ENCODE results near the gene KIRREL3. TPM values are rescaled to one million over a fixed set of nuclear protein-coding genes. Genes with fewer than 3 reads are reported as not detected.

Gene KIRREL3
- total RNA-seq, 5 donors from 2014 or later (not counting 1 experiment from before 2014, with no cell fraction given): not detected

DNA sequence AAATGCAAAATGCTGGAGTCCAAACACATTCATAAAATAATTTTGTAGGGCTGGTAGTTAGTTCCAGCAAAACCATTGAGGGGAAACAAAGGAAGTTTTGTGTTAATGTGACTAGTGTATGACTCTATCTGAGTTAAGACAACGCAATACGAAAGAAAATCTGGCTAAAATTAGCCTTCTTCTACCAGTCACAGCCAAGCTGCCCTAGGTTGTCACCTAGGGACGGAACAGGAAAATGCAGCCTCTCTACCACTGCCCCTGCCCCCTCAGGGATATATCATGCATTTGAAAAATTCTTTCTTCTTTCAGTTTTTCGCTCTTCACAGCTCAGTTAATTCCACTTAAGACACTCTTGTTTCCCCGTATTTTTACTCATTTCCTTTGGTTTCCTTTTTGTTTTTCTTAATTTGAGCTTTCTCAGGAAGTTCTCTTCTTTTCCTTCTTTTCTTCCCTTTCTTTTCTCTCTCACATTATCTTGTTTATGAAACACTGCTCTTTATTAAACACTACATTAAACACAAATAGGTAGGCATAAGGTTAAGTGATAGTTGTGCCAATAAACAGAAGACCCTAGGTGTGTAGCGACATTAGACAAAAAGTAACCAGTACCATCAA lies 30.6 kb downstream of the KIRREL3 start:
- no peak overlapping the region for H3K4me3 ChIP-seq (ENCODE audit: control insufficient read depth in 1 of 2, extremely low read depth in 1 of 2, low read length in 1 of 2)
- DNase-seq: no peak
- peaks cover 6 to 10% of the 10 kb centered on the region in 2 experiments for H3K27me3 ChIP-seq (replicated peaks in 1 of 2; ENCODE audit: control insufficient read depth in 2 of 2, extremely low read depth in 1 of 2, insufficient read depth in 2 of 2, low read length in 1 of 2)
- peaks cover 0 to 4% (median 2%) of the 10 kb centered on the region in 3 donors for H3K9me3 Mint-ChIP-seq
- no peaks in the 10 kb centered on the region for H3K9me3 ChIP-seq
- H3K27me3 Mint-ChIP-seq: peaks cover 27 to 31% of the 10 kb centered on the region in 2 donors
- H3K4me3 Mint-ChIP-seq: no peak overlapping the region
- ChIA-PET POLR2A (no interaction called here), CTCF (no interaction called here)
- no peaks in the 10 kb centered on the region for H3K36me3 Mint-ChIP-seq
- peaks cover 0 to 5% (median 0%) of the 10 kb centered on the region in 3 donors for H3K4me1 Mint-ChIP-seq
- no peaks in the 10 kb centered on the region for H3K36me3 ChIP-seq (ENCODE audit: control insufficient read depth in 2 of 2, extremely low read depth in 1 of 2, insufficient read depth in 1 of 2, low read length in 1 of 2)
- no peak overlapping the region for H3K27ac ChIP-seq (ENCODE audit: low read length)
- no peaks in the 10 kb centered on the region for H3K4me1 ChIP-seq (ENCODE audit: control insufficient read depth in 1 of 2, extremely low read depth in 1 of 2, insufficient read depth in 2 of 2, low read length in 2 of 2)
- WGBS (ENCODE audit: insufficient coverage): 38% methylated on average over 5 of the region's 6 CpGs
- ATAC-seq (replicated peaks in 1 of 4): no peak
- no peak overlapping the region for H3K27ac Mint-ChIP-seq

DNA sequence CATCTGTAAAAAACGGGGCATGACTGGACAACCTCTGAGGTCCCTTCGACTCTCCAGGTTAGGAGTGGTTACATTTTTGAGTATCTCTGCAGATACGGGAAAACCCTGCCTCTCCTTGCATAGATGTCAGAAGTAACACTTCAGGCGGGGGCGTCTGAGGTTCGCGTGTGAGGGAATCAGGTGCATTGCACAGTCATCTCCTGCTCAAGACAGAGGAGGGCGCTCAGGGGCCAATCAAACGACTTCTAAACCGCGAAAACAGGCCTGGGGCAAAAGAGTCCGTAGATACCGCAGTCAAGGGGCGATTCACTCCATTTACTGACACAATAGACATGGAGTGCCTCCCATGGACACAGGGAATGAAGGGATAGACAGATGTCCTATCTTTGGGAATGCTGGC lies 31.7 kb downstream of the KIRREL3 start:
- H3K4me3 Mint-ChIP-seq: no peak overlapping the region
- DNase-seq (no peak), ATAC-seq (replicated peaks in 1 of 4) (no peak)
- H3K36me3 Mint-ChIP-seq: no peaks in the 10 kb centered on the region
- WGBS (ENCODE audit: insufficient coverage): 13% methylated on average over 7 of the region's 14 CpGs
- Histone ChIP-seq H3K36me3 (ENCODE audit: control insufficient read depth in 2 of 2, extremely low read depth in 1 of 2, insufficient read depth in 1 of 2, low read length in 1 of 2) (no peaks in the 10 kb centered on the region), H3K9me3 (no peaks in the 10 kb centered on the region), H3K27ac (ENCODE audit: low read length) (no peak overlapping the region), H3K27me3 (replicated peaks in 1 of 2; ENCODE audit: control insufficient read depth in 2 of 2, extremely low read depth in 1 of 2, insufficient read depth in 2 of 2, low read length in 1 of 2) (peaks cover 6 to 10% of the 10 kb centered on the region in 2 experiments), H3K4me1 (ENCODE audit: control insufficient read depth in 1 of 2, extremely low read depth in 1 of 2, insufficient read depth in 2 of 2, low read length in 2 of 2) (no peaks in the 10 kb centered on the region), H3K4me3 (ENCODE audit: control insufficient read depth in 1 of 2, extremely low read depth in 1 of 2, low read length in 1 of 2) (no peak overlapping the region)
- ChIA-PET CTCF (no interaction called here), POLR2A (no interaction called here)
- H3K27ac Mint-ChIP-seq: no peak overlapping the region
- H3K9me3 Mint-ChIP-seq: peaks cover 0 to 4% (median 2%) of the 10 kb centered on the region in 3 donors
- H3K27me3 Mint-ChIP-seq: peaks cover 31 to 35% of the 10 kb centered on the region in 2 donors
- peaks cover 0 to 5% (median 0%) of the 10 kb centered on the region in 3 donors for H3K4me1 Mint-ChIP-seq

DNA sequence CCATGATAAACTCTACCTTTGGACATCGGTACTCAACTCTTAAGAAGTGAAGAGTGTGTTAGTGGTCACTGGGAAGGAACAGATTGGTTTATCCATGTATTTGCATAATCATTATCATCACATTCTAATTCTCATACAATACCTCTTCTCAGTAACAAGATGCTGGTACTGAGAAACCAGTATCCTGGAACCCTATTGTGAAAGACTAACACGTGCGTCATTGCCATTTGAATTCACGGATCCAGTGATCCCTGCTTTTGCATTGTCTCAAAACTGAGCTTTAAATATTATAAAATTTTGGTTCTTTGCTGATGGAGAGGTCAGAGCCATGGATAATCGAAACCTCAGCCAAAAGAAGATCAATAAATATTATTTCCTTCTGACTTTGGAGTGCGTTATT lies 35.2 kb downstream of the KIRREL3 start:
- Histone ChIP-seq H3K27me3 (replicated peaks in 1 of 2; ENCODE audit: control insufficient read depth in 2 of 2, extremely low read depth in 1 of 2, insufficient read depth in 2 of 2, low read length in 1 of 2) (peaks cover 5 to 10% of the 10 kb centered on the region in 2 experiments), H3K36me3 (ENCODE audit: control insufficient read depth in 2 of 2, extremely low read depth in 1 of 2, insufficient read depth in 1 of 2, low read length in 1 of 2) (no peaks in the 10 kb centered on the region), H3K9me3 (no peaks in the 10 kb centered on the region), H3K27ac (ENCODE audit: low read length) (no peak overlapping the region), H3K4me3 (ENCODE audit: control insufficient read depth in 1 of 2, extremely low read depth in 1 of 2, low read length in 1 of 2) (no peak overlapping the region), H3K4me1 (ENCODE audit: control insufficient read depth in 1 of 2, extremely low read depth in 1 of 2, insufficient read depth in 2 of 2, low read length in 2 of 2) (no peaks in the 10 kb centered on the region)
- ATAC-seq (replicated peaks in 1 of 4) (no peak), DNase-seq (no peak)
- ChIA-PET CTCF (no interaction called here), POLR2A (no interaction called here)
- Mint-ChIP-seq H3K4me1 (peaks cover 0 to 4% (median 0%) of the 10 kb centered on the region in 3 donors), H3K9me3 (peaks cover 0 to 15% (median 0%) of the 10 kb centered on the region in 3 donors), H3K4me3 (no peak overlapping the region), H3K36me3 (no peaks in the 10 kb centered on the region), H3K27ac (no peak overlapping the region), H3K27me3 (peaks cover 31 to 37% of the 10 kb centered on the region in 2 donors)
- WGBS (ENCODE audit: insufficient coverage): no CpG with 5 or more reads among the region's 6 CpGs

DNA sequence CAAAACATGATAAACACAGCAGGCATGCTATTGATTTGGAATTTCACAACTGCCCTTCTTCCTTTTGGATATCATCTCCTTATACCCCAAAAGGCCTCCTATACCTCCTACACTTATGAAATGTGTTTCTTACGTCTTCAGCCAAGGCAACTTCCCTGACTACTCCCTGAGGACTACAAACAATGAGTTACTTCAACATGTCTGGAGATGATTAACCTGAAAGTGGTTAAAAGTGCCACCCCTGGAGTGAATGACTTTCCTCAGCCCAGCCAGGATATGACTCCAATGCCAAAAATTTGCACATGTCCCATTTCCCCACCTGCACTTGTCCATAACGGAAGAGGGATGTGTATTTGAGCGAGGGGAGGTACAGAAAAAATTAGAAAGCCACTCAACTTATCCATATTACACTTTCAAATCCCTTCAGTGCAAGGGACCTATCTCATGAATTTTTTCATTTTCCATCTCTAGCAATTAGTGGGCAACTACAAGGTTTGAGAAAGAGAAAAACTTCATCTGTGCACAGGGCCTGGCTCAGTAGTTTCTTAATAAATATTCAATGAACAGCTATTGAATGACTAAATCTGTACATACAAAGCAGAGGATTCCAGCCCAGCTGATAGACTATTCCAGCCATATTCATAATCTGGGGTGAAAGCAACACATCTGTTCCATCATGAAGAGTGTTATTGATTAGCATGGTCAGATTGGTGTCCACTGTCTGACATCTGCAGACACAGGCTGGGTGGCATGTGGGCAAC lies 36.8 kb downstream of the KIRREL3 start:
- peaks cover 0 to 22% (median 0%) of the 10 kb centered on the region in 3 donors for H3K9me3 Mint-ChIP-seq
- H3K27ac Mint-ChIP-seq: no peak overlapping the region
- H3K4me1 Mint-ChIP-seq: no peaks in the 10 kb centered on the region
- peaks cover 21 to 32% of the 10 kb centered on the region in 2 donors for H3K27me3 Mint-ChIP-seq
- no CpG with 5 or more reads among the region's 3 CpGs for WGBS (ENCODE audit: insufficient coverage)
- DNase-seq (no peak), ATAC-seq (replicated peaks in 1 of 4) (no peak)
- H3K36me3 ChIP-seq (ENCODE audit: control insufficient read depth in 2 of 2, extremely low read depth in 1 of 2, insufficient read depth in 1 of 2, low read length in 1 of 2): no peaks in the 10 kb centered on the region
- no peaks in the 10 kb centered on the region for H3K9me3 ChIP-seq
- CTCF ChIA-PET: no interaction called here
- no peak overlapping the region for H3K4me3 ChIP-seq (ENCODE audit: control insufficient read depth in 1 of 2, extremely low read depth in 1 of 2, low read length in 1 of 2)
- H3K27ac ChIP-seq (ENCODE audit: low read length): no peak overlapping the region
- no peaks in the 10 kb centered on the region for H3K36me3 Mint-ChIP-seq
- peaks cover 4 to 7% of the 10 kb centered on the region in 2 experiments for H3K27me3 ChIP-seq (replicated peaks in 1 of 2; ENCODE audit: control insufficient read depth in 2 of 2, extremely low read depth in 1 of 2, insufficient read depth in 2 of 2, low read length in 1 of 2)
- no peaks in the 10 kb centered on the region for H3K4me1 ChIP-seq (ENCODE audit: control insufficient read depth in 1 of 2, extremely low read depth in 1 of 2, insufficient read depth in 2 of 2, low read length in 2 of 2)
- POLR2A ChIA-PET: no interaction called here
- H3K4me3 Mint-ChIP-seq: no peak overlapping the region

DNA sequence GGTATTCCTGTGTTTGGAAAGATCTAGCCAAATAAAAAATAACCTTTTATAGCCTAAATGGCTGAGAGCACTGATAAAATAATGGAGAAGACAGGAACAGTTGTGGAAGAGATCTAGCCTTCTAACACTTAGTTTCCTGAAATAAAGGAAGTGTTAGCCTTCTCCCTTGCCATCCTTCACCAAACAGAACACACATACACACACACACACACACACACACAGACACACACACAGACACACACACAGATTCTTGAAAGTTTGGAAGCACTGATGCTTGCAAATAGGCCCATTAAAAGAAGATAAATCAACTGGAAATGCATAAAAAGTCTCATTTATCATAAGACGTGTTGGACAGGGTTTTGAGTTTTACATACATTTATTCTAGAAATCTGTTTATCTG lies 37.5 kb downstream of the KIRREL3 start:
- Mint-ChIP-seq H3K27me3 (peaks cover 19 to 32% of the 10 kb centered on the region in 2 donors), H3K9me3 (peaks cover 0 to 22% (median 0%) of the 10 kb centered on the region in 3 donors), H3K4me3 (no peak overlapping the region), H3K27ac (no peak overlapping the region), H3K36me3 (no peaks in the 10 kb centered on the region), H3K4me1 (no peaks in the 10 kb centered on the region)
- Histone ChIP-seq H3K9me3 (no peaks in the 10 kb centered on the region), H3K4me3 (ENCODE audit: control insufficient read depth in 1 of 2, extremely low read depth in 1 of 2, low read length in 1 of 2) (no peak overlapping the region), H3K27me3 (replicated peaks in 1 of 2; ENCODE audit: control insufficient read depth in 2 of 2, extremely low read depth in 1 of 2, insufficient read depth in 2 of 2, low read length in 1 of 2) (peaks cover 3 to 6% of the 10 kb centered on the region in 2 experiments), H3K4me1 (ENCODE audit: control insufficient read depth in 1 of 2, extremely low read depth in 1 of 2, insufficient read depth in 2 of 2, low read length in 2 of 2) (no peaks in the 10 kb centered on the region), H3K36me3 (ENCODE audit: control insufficient read depth in 2 of 2, extremely low read depth in 1 of 2, insufficient read depth in 1 of 2, low read length in 1 of 2) (no peaks in the 10 kb centered on the region), H3K27ac (ENCODE audit: low read length) (no peak overlapping the region)
- POLR2A ChIA-PET: no interaction called here
- DNase-seq: no peak
- no CpG with 5 or more reads among the region's 1 CpG for WGBS (ENCODE audit: insufficient coverage)
- ATAC-seq (replicated peaks in 1 of 4): no peak
- CTCF ChIA-PET: no interaction called here

DNA sequence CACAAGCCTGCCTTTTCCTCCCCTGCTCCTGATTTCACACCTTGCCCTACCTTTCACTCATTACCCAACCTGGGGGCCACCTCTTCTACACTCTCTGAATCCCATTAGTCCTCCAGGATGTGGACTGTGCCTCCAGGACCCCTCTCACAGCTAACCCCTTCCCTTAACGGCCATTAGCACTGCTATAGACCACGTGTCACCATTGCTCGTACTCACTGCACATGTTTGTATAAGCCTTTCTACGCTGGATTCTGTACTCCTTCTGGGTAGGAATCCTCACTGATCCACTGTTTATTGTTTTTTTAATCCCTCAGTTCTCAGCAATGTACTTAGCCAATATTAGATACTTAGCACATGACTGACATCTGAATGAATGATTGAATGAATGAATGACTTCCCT lies 40.9 kb downstream of the KIRREL3 start:
- no peak overlapping the region for H3K4me3 ChIP-seq (ENCODE audit: control insufficient read depth in 1 of 2, extremely low read depth in 1 of 2, low read length in 1 of 2)
- WGBS (ENCODE audit: insufficient coverage): 68% methylated on average over 4 of the region's 4 CpGs
- DNase-seq (no peak), ATAC-seq (replicated peaks in 1 of 4) (no peak)
- Mint-ChIP-seq H3K36me3 (no peaks in the 10 kb centered on the region), H3K27me3 (peaks cover 5 to 33% of the 10 kb centered on the region in 2 donors), H3K4me3 (no peak overlapping the region), H3K27ac (no peak overlapping the region), H3K4me1 (no peaks in the 10 kb centered on the region), H3K9me3 (peaks cover 0 to 22% (median 0%) of the 10 kb centered on the region in 3 donors)
- ChIA-PET POLR2A (no interaction called here), CTCF (no interaction called here)
- no peaks in the 10 kb centered on the region for H3K36me3 ChIP-seq (ENCODE audit: control insufficient read depth in 2 of 2, extremely low read depth in 1 of 2, insufficient read depth in 1 of 2, low read length in 1 of 2)
- H3K27me3 ChIP-seq (replicated peaks in 1 of 2; ENCODE audit: control insufficient read depth in 2 of 2, extremely low read depth in 1 of 2, insufficient read depth in 2 of 2, low read length in 1 of 2): peaks cover 3 to 5% of the 10 kb centered on the region in 2 experiments
- H3K27ac ChIP-seq (ENCODE audit: low read length): no peak overlapping the region
- no peaks in the 10 kb centered on the region for H3K9me3 ChIP-seq
- H3K4me1 ChIP-seq (ENCODE audit: control insufficient read depth in 1 of 2, extremely low read depth in 1 of 2, insufficient read depth in 2 of 2, low read length in 2 of 2): no peaks in the 10 kb centered on the region
